Stimulated activated naive CD8-positive, alpha-beta T cell treated with anti-CD3 and anti-CD28 coated beads, Interleukin-15, Interleukin-2, amounts not matched to agents 100 U/mL and 50 U/mL, for 24 hours (primary cell): Measurements from ENCODE around the gene VCX2.
"Not testable (repeated sequence)": the region's sequence is repeated elsewhere in the genome, so short reads cannot be mapped to it uniquely, and the experiment has no call there.

Experiments used
- ATAC-seq: fragments of 150-1000 bp; cut with Tn5 transposase; one replicate; pipeline ENCODE4 v1.10.0; 2021
- DNase-seq: peaks from one replicate; pipeline ENCODE4 v3.0.0; 2021

Gene VCX2

GRCh38 chrX:8171169-8171568 is at the start of gene VCX2:
Gene VCX2, minus strand, starts transcription at chrX:8171267. Its CDS starts 624 bp downstream, at chrX:8170643.
- ATAC-seq, DNase-seq: not testable (repeated sequence)

- no peak for DNase-seq
- no peak for ATAC-seq
Observed at GRCh38 chrX:8204943-8205342, 33.9 kb upstream of the VCX2 start.

GRCh38 chrX:8204169-8204935 is 33.3 kb upstream of the VCX2 start:
- no peak for ATAC-seq
- DNase-seq, result no peak

- ATAC-seq (no peak), DNase-seq (no peak)
Observed at GRCh38 chrX:8201896-8202331, 30.8 kb upstream of the VCX2 start.

GRCh38 chrX:8196776-8197175 is 25.7 kb upstream of the VCX2 start:
- DNase-seq (no peak), ATAC-seq (no peak)

- no peak for ATAC-seq
- DNase-seq, result no peak
Observed at GRCh38 chrX:8194216-8194615, 23.1 kb upstream of the VCX2 start.

GRCh38 chrX:8192276-8192675 is 21.2 kb upstream of the VCX2 start:
- DNase-seq (no peak), ATAC-seq (no peak)

- ATAC-seq, result no peak
- DNase-seq, result no peak
Observed at GRCh38 chrX:8191022-8191421, 20.0 kb upstream of the VCX2 start.

GRCh38 chrX:8190341-8190830 is 19.3 kb upstream of the VCX2 start:
- ATAC-seq (no peak), DNase-seq (no peak)

GRCh38 chrX:8189096-8189830 is 18.2 kb upstream of the VCX2 start:
- ATAC-seq, result no peak
- DNase-seq, result no peak

- DNase-seq (no peak), ATAC-seq (no peak)
Observed at GRCh38 chrX:8183346-8183745, 12.3 kb upstream of the VCX2 start.

- DNase-seq (no peak), ATAC-seq (no peak)
Observed at GRCh38 chrX:8179656-8180055, 8.6 kb upstream of the VCX2 start.

- not testable (repeated sequence) for ATAC-seq, DNase-seq
Observed at GRCh38 chrX:8154011-8154410, 17.1 kb downstream of the VCX2 start.

- DNase-seq (no peak), ATAC-seq (no peak)
Observed at GRCh38 chrX:8147226-8147625, 23.8 kb downstream of the VCX2 start.

- ATAC-seq, result no peak
- no peak for DNase-seq
Observed at GRCh38 chrX:8144925-8145324, 26.1 kb downstream of the VCX2 start.

GRCh38 chrX:8141896-8142295 is 29.2 kb downstream of the VCX2 start:
- no peak for ATAC-seq
- DNase-seq, result no peak

- no peak for DNase-seq
- no peak for ATAC-seq
Observed at GRCh38 chrX:8140986-8141744, 29.9 kb downstream of the VCX2 start.

GRCh38 chrX:8139716-8140115 is 31.4 kb downstream of the VCX2 start:
- DNase-seq, result no peak
- ATAC-seq, result no peak

GRCh38 chrX:8138252-8138651 is 32.8 kb downstream of the VCX2 start:
- ATAC-seq (no peak), DNase-seq (no peak)

- no peak for DNase-seq
- ATAC-seq, result no peak
Observed at GRCh38 chrX:8126648-8127047, 44.4 kb downstream of the VCX2 start.

- no peak for ATAC-seq
- no peak for DNase-seq
Observed at GRCh38 chrX:8126092-8126491, 45.0 kb downstream of the VCX2 start.

GRCh38 chrX:8125566-8125965 is 45.5 kb downstream of the VCX2 start:
- no peak for DNase-seq
- no peak for ATAC-seq

GRCh38 chrX:8122538-8122937 is 48.5 kb downstream of the VCX2 start:
- ATAC-seq (no peak), DNase-seq (no peak)
